ENCODE measurements around the gene RNGTT. TPM values are rescaled to one million over a fixed set of nuclear protein-coding genes. Genes with fewer than 3 reads are reported as not detected.

Gene RNGTT
- total RNA-seq, 1 experiment from 2014 or later = 15.7 TPM

- Histone ChIP-seq H3K4me3 (ENCODE audit: low read length) (no peak overlapping the region), H3K79me2 (ENCODE audit: low read length) (no peaks in the 10 kb centered on the region), H3K36me3 (ENCODE audit: low read depth, low read length) (no peaks in the 10 kb centered on the region), H3K9ac (ENCODE audit: low read length) (no peak overlapping the region), H3K9me3 (ENCODE audit: low read length) (no peaks in the 10 kb centered on the region), H3K4me2 (ENCODE audit: low read length) (no peak overlapping the region), H4K20me1 (ENCODE audit: low read length) (no peaks in the 10 kb centered on the region), H2AFZ (ENCODE audit: low read length) (no peak overlapping the region), H3K9me2 (replicated peaks; ENCODE audit: low read length) (no peaks in the 10 kb centered on the region), H3F3A (ENCODE audit: low read length, unreplicated experiment) (no peaks in the 10 kb centered on the region), H3K4me1 (ENCODE audit: insufficient read depth, low read length) (no peaks in the 10 kb centered on the region), H3K27me3 (ENCODE audit: low read length) (no peaks in the 10 kb centered on the region), H3K27ac (ENCODE audit: low read length) (no peak overlapping the region)
- ATAC-seq (no peak), DNase-seq (no peak)
- no TSS peak for BruUV-seq (replicated peaks)
- no peak for TF ChIP-seq EZH2phosphoT487 (IDR thresholded peaks at IDR 0.05; ENCODE audit: borderline replicate concordance, low read length)
- TF ChIP-seq EZH2 (IDR thresholded peaks at IDR 0.05; ENCODE audit: low read length, unreplicated experiment) = no peak
- TF ChIP-seq CTCF (conservative IDR thresholded peaks at IDR 0.05; ENCODE audit: low read depth, low read length) = no peak
- CTCF ChIA-PET = no interaction called here
- POLR2A ChIA-PET (ENCODE audit: unreplicated experiment) = no interaction called here
- intact Hi-C loops (cut with micrococcal nuclease) = no loop called here
Measured at GRCh38 chr6:89008001-89008814, 44.8 kb upstream of the RNGTT start.

GRCh38 chr6:89007209-89008000, 44.0 kb upstream of the RNGTT start:
- Histone ChIP-seq H3K4me2 (ENCODE audit: low read length) (no peak overlapping the region), H3K27ac (ENCODE audit: low read length) (no peak overlapping the region), H2AFZ (ENCODE audit: low read length) (no peak overlapping the region), H3F3A (ENCODE audit: low read length, unreplicated experiment) (no peaks in the 10 kb centered on the region), H3K27me3 (ENCODE audit: low read length) (no peaks in the 10 kb centered on the region), H3K4me3 (ENCODE audit: low read length) (no peak overlapping the region), H3K79me2 (ENCODE audit: low read length) (no peaks in the 10 kb centered on the region), H3K36me3 (ENCODE audit: low read depth, low read length) (no peaks in the 10 kb centered on the region), H4K20me1 (ENCODE audit: low read length) (no peaks in the 10 kb centered on the region), H3K4me1 (ENCODE audit: insufficient read depth, low read length) (no peaks in the 10 kb centered on the region), H3K9me3 (ENCODE audit: low read length) (no peaks in the 10 kb centered on the region), H3K9me2 (replicated peaks; ENCODE audit: low read length) (no peaks in the 10 kb centered on the region), H3K9ac (ENCODE audit: low read length) (no peak overlapping the region)
- CTCF ChIA-PET = no interaction called here
- POLR2A ChIA-PET (ENCODE audit: unreplicated experiment) = no interaction called here
- intact Hi-C loops (cut with micrococcal nuclease) = no loop called here
- DNase-seq (no peak), ATAC-seq (no peak)
- no TSS peak for BruUV-seq (replicated peaks)
- no peak for TF ChIP-seq CTCF (conservative IDR thresholded peaks at IDR 0.05; ENCODE audit: low read depth, low read length)
- TF ChIP-seq EZH2phosphoT487 (IDR thresholded peaks at IDR 0.05; ENCODE audit: borderline replicate concordance, low read length) = no peak
- TF ChIP-seq EZH2 (IDR thresholded peaks at IDR 0.05; ENCODE audit: low read length, unreplicated experiment) = no peak

GRCh38 chr6:89002523-89002922, 39.1 kb upstream of the RNGTT start:
- no peak overlapping the region for H3K27ac ChIP-seq (ENCODE audit: low read length)
- no peaks in the 10 kb centered on the region for H3F3A ChIP-seq (ENCODE audit: low read length, unreplicated experiment)
- ATAC-seq (no peak), DNase-seq (no peak)
- H3K4me2 ChIP-seq (ENCODE audit: low read length) = no peak overlapping the region
- intact Hi-C loops (cut with micrococcal nuclease) = no loop called here
- no peak overlapping the region for H3K9ac ChIP-seq (ENCODE audit: low read length)
- H3K4me3 ChIP-seq (ENCODE audit: low read length) = no peak overlapping the region
- H3K79me2 ChIP-seq (ENCODE audit: low read length) = no peaks in the 10 kb centered on the region
- H3K27me3 ChIP-seq (ENCODE audit: low read length) = no peaks in the 10 kb centered on the region
- ChIA-PET POLR2A (ENCODE audit: unreplicated experiment) (no interaction called here), CTCF (no interaction called here)
- no peaks in the 10 kb centered on the region for H4K20me1 ChIP-seq (ENCODE audit: low read length)
- no peaks in the 10 kb centered on the region for H3K9me2 ChIP-seq (replicated peaks; ENCODE audit: low read length)
- BruUV-seq (replicated peaks) = no TSS peak
- H2AFZ ChIP-seq (ENCODE audit: low read length) = no peak overlapping the region
- H3K36me3 ChIP-seq (ENCODE audit: low read depth, low read length) = no peaks in the 10 kb centered on the region
- TF ChIP-seq CTCF (conservative IDR thresholded peaks at IDR 0.05; ENCODE audit: low read depth, low read length) (no peak), EZH2phosphoT487 (IDR thresholded peaks at IDR 0.05; ENCODE audit: borderline replicate concordance, low read length) (no peak), EZH2 (IDR thresholded peaks at IDR 0.05; ENCODE audit: low read length, unreplicated experiment) (no peak)
- H3K9me3 ChIP-seq (ENCODE audit: low read length) = no peaks in the 10 kb centered on the region
- H3K4me1 ChIP-seq (ENCODE audit: insufficient read depth, low read length) = no peaks in the 10 kb centered on the region

Measured in PC-3 (cell line).